ENCODE measurements around the gene SH2D4B.

Gene SH2D4B

GRCh38 chr10:80515941-80516340, 21.8 kb upstream of the SH2D4B start:
- peaks cover 2% of the 10 kb centered on the region for H3K36me3 Mint-ChIP-seq
- no peaks in the 10 kb centered on the region for H3K9me3 Mint-ChIP-seq (ENCODE audit: low read depth)
- peak overlapping the region; percentile 59 for H3K27ac Mint-ChIP-seq
- H3K4me1 Mint-ChIP-seq (ENCODE audit: low read depth): peaks cover 24% of the 10 kb centered on the region
- no peak overlapping the region for H3K4me3 Mint-ChIP-seq
- no peaks in the 10 kb centered on the region for H3K27me3 Mint-ChIP-seq

GRCh38 chr10:80516506-80517075, 21.1 kb upstream of the SH2D4B start:
- peak overlapping the region; percentile 84 for H3K27ac Mint-ChIP-seq
- peaks cover 18% of the 10 kb centered on the region for H3K4me1 Mint-ChIP-seq (ENCODE audit: low read depth)
- no peak overlapping the region for H3K4me3 Mint-ChIP-seq
- H3K9me3 Mint-ChIP-seq (ENCODE audit: low read depth): no peaks in the 10 kb centered on the region
- H3K27me3 Mint-ChIP-seq: no peaks in the 10 kb centered on the region
- H3K36me3 Mint-ChIP-seq: peaks cover 2% of the 10 kb centered on the region

- H3K4me1 Mint-ChIP-seq (ENCODE audit: low read depth): peaks cover 13% of the 10 kb centered on the region
- H3K36me3 Mint-ChIP-seq: no peaks in the 10 kb centered on the region
- no peaks in the 10 kb centered on the region for H3K9me3 Mint-ChIP-seq (ENCODE audit: low read depth)
- H3K4me3 Mint-ChIP-seq: no peak overlapping the region
- peak overlapping the region; percentile 64 for H3K27ac Mint-ChIP-seq
- no peaks in the 10 kb centered on the region for H3K27me3 Mint-ChIP-seq
These were observed 20.1 kb upstream of the SH2D4B start for GRCh38 chr10:80517416-80518142.

GRCh38 chr10:80518143-80518806, 19.4 kb upstream of the SH2D4B start:
- Mint-ChIP-seq H3K4me3 (no peak overlapping the region), H3K4me1 (ENCODE audit: low read depth) (peaks cover 17% of the 10 kb centered on the region), H3K36me3 (no peaks in the 10 kb centered on the region), H3K27ac (peak overlapping the region; percentile 75), H3K27me3 (no peaks in the 10 kb centered on the region), H3K9me3 (ENCODE audit: low read depth) (no peaks in the 10 kb centered on the region)

- Mint-ChIP-seq H3K4me1 (ENCODE audit: low read depth) (peaks cover 22% of the 10 kb centered on the region), H3K4me3 (no peak overlapping the region), H3K36me3 (no peaks in the 10 kb centered on the region), H3K27me3 (no peaks in the 10 kb centered on the region), H3K27ac (peak overlapping the region; percentile 75), H3K9me3 (ENCODE audit: low read depth) (no peaks in the 10 kb centered on the region)
These were observed 18.8 kb upstream of the SH2D4B start for GRCh38 chr10:80518807-80519360.

- Mint-ChIP-seq H3K27me3 (no peaks in the 10 kb centered on the region), H3K27ac (peak overlapping the region; percentile 71), H3K4me3 (no peak overlapping the region), H3K36me3 (no peaks in the 10 kb centered on the region), H3K4me1 (ENCODE audit: low read depth) (peaks cover 33% of the 10 kb centered on the region), H3K9me3 (ENCODE audit: low read depth) (no peaks in the 10 kb centered on the region)
These were observed 17.6 kb upstream of the SH2D4B start for GRCh38 chr10:80519936-80520650.

GRCh38 chr10:80520661-80521470, 16.8 kb upstream of the SH2D4B start:
- Mint-ChIP-seq H3K27me3 (no peaks in the 10 kb centered on the region), H3K4me1 (ENCODE audit: low read depth) (peaks cover 40% of the 10 kb centered on the region), H3K36me3 (no peaks in the 10 kb centered on the region), H3K9me3 (ENCODE audit: low read depth) (no peaks in the 10 kb centered on the region), H3K27ac (peak overlapping the region; percentile 71), H3K4me3 (no peak overlapping the region)

- Mint-ChIP-seq H3K27me3 (no peaks in the 10 kb centered on the region), H3K4me3 (no peak overlapping the region), H3K9me3 (ENCODE audit: low read depth) (no peaks in the 10 kb centered on the region), H3K36me3 (no peaks in the 10 kb centered on the region), H3K4me1 (ENCODE audit: low read depth) (peaks cover 55% of the 10 kb centered on the region), H3K27ac (peak overlapping the region; percentile 83)
These were observed 14.8 kb upstream of the SH2D4B start for GRCh38 chr10:80522756-80523363.

GRCh38 chr10:80523773-80524172, 13.9 kb upstream of the SH2D4B start:
- H3K4me3 Mint-ChIP-seq: no peak overlapping the region
- H3K4me1 Mint-ChIP-seq (ENCODE audit: low read depth): peaks cover 62% of the 10 kb centered on the region
- H3K36me3 Mint-ChIP-seq: no peaks in the 10 kb centered on the region
- H3K27ac Mint-ChIP-seq: peak overlapping the region; percentile 70
- H3K9me3 Mint-ChIP-seq (ENCODE audit: low read depth): no peaks in the 10 kb centered on the region
- no peaks in the 10 kb centered on the region for H3K27me3 Mint-ChIP-seq

- Mint-ChIP-seq H3K27ac (peak overlapping the region; percentile 70), H3K9me3 (ENCODE audit: low read depth) (no peaks in the 10 kb centered on the region), H3K36me3 (no peaks in the 10 kb centered on the region), H3K27me3 (no peaks in the 10 kb centered on the region), H3K4me1 (ENCODE audit: low read depth) (peaks cover 66% of the 10 kb centered on the region), H3K4me3 (no peak overlapping the region)
These were observed 13.4 kb upstream of the SH2D4B start for GRCh38 chr10:80524190-80524909.

- Mint-ChIP-seq H3K9me3 (ENCODE audit: low read depth) (no peaks in the 10 kb centered on the region), H3K27me3 (no peaks in the 10 kb centered on the region), H3K4me1 (ENCODE audit: low read depth) (peaks cover 78% of the 10 kb centered on the region), H3K4me3 (peak overlapping the region; percentile 30), H3K27ac (peak overlapping the region; percentile 78), H3K36me3 (no peaks in the 10 kb centered on the region)
These were observed 11.5 kb upstream of the SH2D4B start for GRCh38 chr10:80526218-80526617.

GRCh38 chr10:80526742-80527141, 11.0 kb upstream of the SH2D4B start:
- no peaks in the 10 kb centered on the region for H3K9me3 Mint-ChIP-seq (ENCODE audit: low read depth)
- H3K4me1 Mint-ChIP-seq (ENCODE audit: low read depth): peaks cover 83% of the 10 kb centered on the region
- H3K27ac Mint-ChIP-seq: peak overlapping the region; percentile 78
- H3K27me3 Mint-ChIP-seq: no peaks in the 10 kb centered on the region
- peak overlapping the region; percentile 30 for H3K4me3 Mint-ChIP-seq
- H3K36me3 Mint-ChIP-seq: no peaks in the 10 kb centered on the region

- Mint-ChIP-seq H3K9me3 (ENCODE audit: low read depth) (no peaks in the 10 kb centered on the region), H3K4me3 (no peak overlapping the region), H3K4me1 (ENCODE audit: low read depth) (peaks cover 90% of the 10 kb centered on the region), H3K27ac (peak overlapping the region; percentile 93), H3K27me3 (no peaks in the 10 kb centered on the region), H3K36me3 (peaks cover 5% of the 10 kb centered on the region)
These were observed 9.5 kb upstream of the SH2D4B start for GRCh38 chr10:80528185-80528700.
